Breast epithelium (tissue), 4 donors: ENCODE results near the gene PPOX. TPM values are rescaled to one million over a fixed set of nuclear protein-coding genes. Genes with fewer than 3 reads are reported as not detected.

Experiments used
- DNase-seq, 2 donors: peaks; one replicate each; pipeline ENCODE4 v3.0.0-alpha.2; 2019; ENCODE audit warnings: low spot score in 2 of 2
- H3K27ac ChIP-seq, 2 donors: fragments of 200-600 bp; sonication (generic) in 1 of 2; one replicate each; pipeline ENCODE4 v1.5.1; 2016 to 2019; ENCODE audit warnings: mild to moderate bottlenecking in 1 of 2
- H3K27me3 ChIP-seq, 2 donors: fragments of 200-600 bp; sonication (generic) in 1 of 2; one replicate each; pipeline versions ENCODE4 v1.5.1 to v1.6.0; 2017 to 2019; ENCODE audit warnings: control low read depth in 1 of 2, mild to moderate bottlenecking in 1 of 2
- H3K36me3 ChIP-seq: fragments of 200-600 bp; one replicate; pipeline ENCODE4 v1.5.1; 2019
- H3K4me1 ChIP-seq, 2 donors: fragments of 200-600 bp; sonication (generic); one replicate each; pipeline ENCODE4 v1.5.1; 2016 to 2019; ENCODE audit warnings: control low read depth in 1 of 2
- H3K4me3 ChIP-seq, 3 donors: fragments of 200-600 bp; sonication (generic); 1 replicate in 2 of 3; 2 replicates in 1 of 3; pipeline ENCODE4 v1.5.1; 2016 to 2019; ENCODE audit warnings: mild to moderate bottlenecking in 3 of 3, moderate library complexity in 2 of 3
- H3K9me3 ChIP-seq, 2 donors: fragments of 200-600 bp; sonication (generic) in 1 of 2; one replicate each; pipeline ENCODE4 v1.5.1; 2016 to 2019; ENCODE audit warnings: control low read depth in 1 of 2
- POLR2A ChIP-seq: fragments of 450-650 bp; IDR thresholded peaks from one replicate; pipeline ENCODE4 v1.6.1; 2016; ENCODE audit warnings: antibody characterized with exemption, mild to moderate bottlenecking, moderate library complexity
- POLR2AphosphoS5 ChIP-seq, 3 donors: sonication (generic); formaldehyde crosslinking; IDR thresholded peaks; one replicate each; pipeline ENCODE4 v1.6.1; 2017; ENCODE audit warnings: antibody characterized with exemption in 3 of 3
- intact Hi-C: fragments of 100-400 bp; cut with DNase I; formaldehyde crosslinking; loops from one replicate; pipeline ENCODE4 v1.15.1; 2023; ENCODE audit warnings: low total_unique reads
- total RNA-seq, 3 donors: library from RNA; depleted of rRNA; stranded (reverse); fragments of >200 nt; gene quantifications; one replicate each; pipeline ENCODE4 v1.1.0, GENCODE V29; 2016
- TF ChIP-seq, protein P1 (sequence below), 3 donors: fragments of 450-650 bp; IDR thresholded peaks; one replicate each; pipeline ENCODE4 v1.5.1; 2016 to 2017; ENCODE audit warnings: antibody characterized with exemption in 3 of 3, mild to moderate bottlenecking in 3 of 3, moderate library complexity in 3 of 3

Gene PPOX
- total RNA-seq, 3 donors from 2014 or later: 19.5 to 26.8 (median 25.2) TPM

GRCh38 chr1:161153682-161154337 is 12.4 kb upstream of the PPOX start, which contains the start of gene UFC1:
UFC1 (plus strand) TSS chr1:161153978; CDS start chr1:161153998, 20 bp downstream.
- intact Hi-C loops: no loop called here
- TF ChIP-seq POLR2AphosphoS5 (IDR thresholded peaks at IDR 0.05) (peak; percentile 82 to 86 (median 82)), POLR2A (no peak)
- DNase-seq: peak; percentile 79 to 81

DNA sequence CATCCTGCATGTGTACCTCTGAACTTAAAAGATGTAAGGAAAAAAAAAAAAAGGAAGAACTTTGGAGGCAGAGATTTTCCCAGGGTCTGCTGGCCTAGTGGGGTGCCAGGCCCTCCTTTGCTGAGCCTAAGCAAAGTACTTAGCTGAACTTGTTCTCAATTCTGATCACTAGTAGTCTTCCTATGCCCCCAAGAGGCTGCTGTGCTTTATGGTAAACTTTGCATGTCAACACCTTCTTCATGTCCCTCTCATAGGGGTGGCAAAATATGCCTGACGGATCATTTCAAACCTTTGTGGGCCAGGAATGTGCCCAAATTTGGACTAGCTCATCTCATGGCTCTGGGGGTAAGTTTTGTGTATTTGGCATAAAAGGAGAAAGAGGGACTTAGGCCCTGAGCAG is 8.4 kb upstream of the PPOX start:
- Histone ChIP-seq H3K27me3 (no peaks in the 10 kb centered on the region), H3K9me3 (no peaks in the 10 kb centered on the region), H3K27ac (no peak overlapping the region), H3K36me3 (no peaks in the 10 kb centered on the region), H3K4me3 (no peak overlapping the region), H3K4me1 (peaks cover 7 to 14% of the 10 kb centered on the region in 2 donors)
- TF ChIP-seq, protein P1, sequence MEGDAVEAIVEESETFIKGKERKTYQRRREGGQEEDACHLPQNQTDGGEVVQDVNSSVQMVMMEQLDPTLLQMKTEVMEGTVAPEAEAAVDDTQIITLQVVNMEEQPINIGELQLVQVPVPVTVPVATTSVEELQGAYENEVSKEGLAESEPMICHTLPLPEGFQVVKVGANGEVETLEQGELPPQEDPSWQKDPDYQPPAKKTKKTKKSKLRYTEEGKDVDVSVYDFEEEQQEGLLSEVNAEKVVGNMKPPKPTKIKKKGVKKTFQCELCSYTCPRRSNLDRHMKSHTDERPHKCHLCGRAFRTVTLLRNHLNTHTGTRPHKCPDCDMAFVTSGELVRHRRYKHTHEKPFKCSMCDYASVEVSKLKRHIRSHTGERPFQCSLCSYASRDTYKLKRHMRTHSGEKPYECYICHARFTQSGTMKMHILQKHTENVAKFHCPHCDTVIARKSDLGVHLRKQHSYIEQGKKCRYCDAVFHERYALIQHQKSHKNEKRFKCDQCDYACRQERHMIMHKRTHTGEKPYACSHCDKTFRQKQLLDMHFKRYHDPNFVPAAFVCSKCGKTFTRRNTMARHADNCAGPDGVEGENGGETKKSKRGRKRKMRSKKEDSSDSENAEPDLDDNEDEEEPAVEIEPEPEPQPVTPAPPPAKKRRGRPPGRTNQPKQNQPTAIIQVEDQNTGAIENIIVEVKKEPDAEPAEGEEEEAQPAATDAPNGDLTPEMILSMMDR (IDR thresholded peaks at IDR 0.05): no peak
- TF ChIP-seq POLR2A: no peak
- TF ChIP-seq POLR2AphosphoS5 (IDR thresholded peaks at IDR 0.05): no peak
- no peak for DNase-seq
- intact Hi-C loops: no loop called here

More at GRCh38 chr1:161153682-161154337, 12.4 kb upstream of the PPOX start, which contains the start of gene UFC1:
- Histone ChIP-seq H3K27ac (peak within 1 kb of the TSS; percentile 97 to 98), H3K9me3 (no peaks in the 10 kb centered on the region), H3K27me3 (no peaks in the 10 kb centered on the region), H3K36me3 (no peaks in the 10 kb centered on the region), H3K4me3 (peak within 1 kb of the TSS; percentile 62 to 76 (median 72)), H3K4me1 (peaks cover 0 to 3% of the 10 kb centered on the region in 2 donors)

DNA sequence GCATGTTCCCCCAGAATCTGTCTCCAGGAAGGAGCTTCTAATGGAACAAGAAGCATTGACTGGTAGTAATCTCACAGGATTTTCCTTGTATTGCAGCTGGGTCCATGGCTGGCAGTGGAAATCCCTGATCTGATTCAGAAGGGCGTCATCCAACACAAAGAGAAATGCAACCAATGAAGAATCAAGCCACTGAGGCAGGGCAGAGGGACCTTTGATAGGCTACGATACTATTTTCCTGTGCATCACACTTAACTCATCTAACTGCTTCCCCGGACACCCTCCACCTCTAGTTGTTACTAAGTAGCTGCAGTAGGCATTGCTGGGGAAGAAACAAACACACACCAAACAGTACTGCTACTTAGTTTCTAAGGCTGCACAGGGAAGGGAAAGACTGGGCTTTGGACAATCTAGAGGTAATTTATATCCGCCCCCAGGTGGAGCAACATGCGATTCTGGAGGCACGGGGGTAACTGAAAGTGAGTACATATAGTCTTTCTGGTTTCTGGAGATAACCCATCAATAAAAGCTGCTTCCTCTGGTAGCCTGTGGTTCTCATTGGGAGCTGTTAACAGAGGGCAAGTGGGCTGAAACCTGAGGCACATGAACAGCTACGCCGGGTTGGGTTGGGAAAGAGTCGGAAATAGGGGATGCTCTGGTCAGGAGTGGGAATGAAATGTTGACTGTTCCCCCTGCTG is 7.8 kb upstream of the PPOX start:
- Histone ChIP-seq H3K36me3 (no peaks in the 10 kb centered on the region), H3K27ac (peak overlapping the region; percentile 87 to 91), H3K27me3 (no peaks in the 10 kb centered on the region), H3K9me3 (no peaks in the 10 kb centered on the region), H3K4me1 (peaks cover 7 to 14% of the 10 kb centered on the region in 2 donors), H3K4me3 (peak overlapping the region; percentile 77 to 93 (median 79))
- TF ChIP-seq, protein P1 (IDR thresholded peaks at IDR 0.05): no peak
- TF ChIP-seq POLR2AphosphoS5 (IDR thresholded peaks at IDR 0.05) (no peak), POLR2A (no peak)
- DNase-seq: no peak
- intact Hi-C loops: no loop called here

DNA sequence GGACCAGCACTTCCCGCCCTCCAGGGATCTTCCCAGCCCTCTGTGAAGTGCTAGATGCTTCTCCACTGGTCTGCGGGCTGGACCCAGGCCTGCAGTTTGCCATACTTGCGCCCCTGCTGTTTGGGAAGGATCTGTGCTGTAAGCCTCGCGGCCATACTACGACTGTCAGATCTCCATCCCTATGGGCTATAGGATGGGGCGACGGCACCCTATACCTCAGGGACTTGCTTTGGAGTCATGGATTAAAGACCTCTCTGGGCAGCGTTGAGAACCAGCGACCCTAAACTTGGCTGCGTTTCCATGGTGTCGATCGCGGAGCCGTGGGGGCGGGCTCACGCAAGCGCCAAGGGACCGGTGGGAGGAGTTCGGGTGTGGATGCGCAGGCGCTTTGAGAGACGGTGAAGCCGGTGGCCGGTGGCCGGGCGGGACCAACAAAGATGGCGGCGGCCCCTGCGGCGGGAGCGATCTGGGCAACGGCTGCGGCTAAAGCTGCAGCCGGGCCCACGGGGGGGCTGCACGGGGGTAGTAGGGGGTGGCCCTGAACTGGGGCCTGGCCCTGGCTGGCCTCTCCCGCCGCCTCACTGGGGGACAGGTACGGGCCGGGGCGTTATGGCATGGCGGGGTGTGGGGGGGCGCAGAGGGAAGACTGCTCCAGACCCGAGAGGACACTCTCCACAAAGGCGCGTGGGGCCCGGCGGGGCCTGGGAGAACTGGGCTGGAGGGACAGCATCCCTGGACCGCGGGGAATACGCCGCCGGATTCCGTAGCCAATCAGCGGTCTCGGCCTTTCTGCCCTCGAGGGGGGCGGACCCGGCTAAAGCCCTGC is 6.9 kb upstream of the PPOX start, which contains the start of gene USP21:
Gene USP21 (plus strand): TSS at position 414 of the 826 bp plus-strand sequence. CDS start 1,141 bp downstream, outside the sequence.
- intact Hi-C loops: no loop called here
- no peaks in the 10 kb centered on the region for H3K9me3 ChIP-seq
- no peaks in the 10 kb centered on the region for H3K27me3 ChIP-seq
- H3K36me3 ChIP-seq: no peaks in the 10 kb centered on the region
- DNase-seq: peak; percentile 90 to 94
- H3K4me1 ChIP-seq: peaks cover 7 to 14% of the 10 kb centered on the region in 2 donors
- TF ChIP-seq, protein P1 (IDR thresholded peaks at IDR 0.05): peak in 2 of 3 donors; percentile 44 to 47
- TF ChIP-seq POLR2AphosphoS5 (IDR thresholded peaks at IDR 0.05) (peak; percentile 72 to 94 (median 75)), POLR2A (peak; percentile 63)
- H3K4me3 ChIP-seq: peak within 1 kb of the TSS; percentile 77 to 93 (median 79)
- H3K27ac ChIP-seq: peak within 1 kb of the TSS; percentile 87 to 91

DNA sequence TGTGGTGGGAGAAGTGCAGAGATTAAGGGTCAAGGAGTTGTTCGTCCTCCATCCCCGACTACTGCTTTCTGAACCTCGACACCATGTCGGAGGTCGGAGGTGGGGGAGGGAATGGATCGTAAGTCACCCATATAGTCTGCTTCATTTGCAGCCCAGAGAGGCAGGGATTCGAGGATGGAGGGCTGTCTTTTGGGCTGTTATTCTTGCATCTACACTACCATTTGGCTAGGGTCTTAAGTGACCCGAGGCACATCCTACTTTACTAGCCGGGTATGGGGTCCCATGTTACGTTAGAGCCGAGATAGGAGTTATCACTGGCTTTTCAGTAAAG is 6.3 kb upstream of the PPOX start:
- H3K4me1 ChIP-seq: peaks cover 4 to 14% of the 10 kb centered on the region in 2 donors
- peak overlapping the region; percentile 87 to 91 for H3K27ac ChIP-seq
- TF ChIP-seq, protein P1 (IDR thresholded peaks at IDR 0.05): no peak
- TF ChIP-seq POLR2A: no peak
- no peak for TF ChIP-seq POLR2AphosphoS5 (IDR thresholded peaks at IDR 0.05)
- intact Hi-C loops: no loop called here
- DNase-seq: no peak
- H3K27me3 ChIP-seq: no peaks in the 10 kb centered on the region
- H3K9me3 ChIP-seq: no peaks in the 10 kb centered on the region
- no peaks in the 10 kb centered on the region for H3K36me3 ChIP-seq
- peak overlapping the region; percentile 77 to 93 (median 79) for H3K4me3 ChIP-seq
